SK-N-SH (cell line): Measurements from ENCODE around the gene STAB1. TPM values are rescaled to one million over a fixed set of nuclear protein-coding genes. Genes with fewer than 3 reads are reported as not detected.

Source experiments
- CTCF ChIA-PET: fragments of 300-600, 350-600 bp; formaldehyde crosslinking; extraction: SDS; loops from one replicate; lab custom pipeline; 2021; lab: Yijun Ruan, JAX
- POLR2A ChIA-PET: fragments of 350-600 bp; sonication (Branson Sonifier 250); formaldehyde crosslinking; extraction: SDS; loops from one replicate; lab custom pipeline; 2020; ENCODE audit warnings: antibody characterized with exemption, inconsistent platforms; lab: Yijun Ruan, JAX
- DNase-seq: peaks from one replicate; pipeline ENCODE4 v3.0.0; 2012
- H2AFZ ChIP-seq: fragments of 200-600 bp; sonication (generic); 2 replicates; pipeline ENCODE4 v1.8.1; 2016; ENCODE audit warnings: antibody characterized with exemption, mild to moderate bottlenecking, low read depth
- H3F3A ChIP-seq: fragments of 200-600 bp; sonication (generic); replicated peaks from 2 replicates; pipeline ENCODE3; 2016; ENCODE audit warnings: antibody characterized with exemption, mild to moderate bottlenecking; ENCODE audit not compliant: insufficient read depth
- H3K27ac ChIP-seq, 2 experiments: fragments of 200-500 bp in 1 of 2; fragments of 200-600 bp in 1 of 2; sonication (Bioruptor generic) in 1 of 2; sonication (generic), shearing (Covaris generic) in 1 of 2; 2 replicates each; pipeline versions ENCODE4 v1.5.1 to v1.6.1; 2014 to 2016; ENCODE audit warnings: low read depth in 2 of 2, inconsistent platforms in 1 of 2, low read length in 1 of 2, mild to moderate bottlenecking in 1 of 2, mixed read lengths in 1 of 2
- H3K27me3 ChIP-seq: fragments of 200-600 bp; sonication (generic), shearing (Covaris generic); 2 replicates; pipeline ENCODE4 v1.6.1; 2016; ENCODE audit warnings: mixed run types; ENCODE audit not compliant: insufficient read depth
- H3K36me3 ChIP-seq, 2 experiments: fragments of 200-500 bp in 1 of 2; fragments of 200-600 bp in 1 of 2; sonication (Bioruptor generic) in 1 of 2; sonication (generic) in 1 of 2; replicated peaks in 1 of 2; 2 replicates each; pipeline versions ENCODE3 to v1.5.1; 2014 to 2016; ENCODE audit warnings: low read length in 1 of 2, mild to moderate bottlenecking in 1 of 2; ENCODE audit not compliant: insufficient read depth in 2 of 2, control insufficient read depth in 1 of 2
- H3K4me1 ChIP-seq, 2 experiments: fragments of 200-500 bp in 1 of 2; fragments of 200-600 bp in 1 of 2; sonication (Bioruptor generic) in 1 of 2; sonication (generic), shearing (Covaris generic) in 1 of 2; 2 replicates each; pipeline versions ENCODE4 v1.5.1 to v1.6.1; 2014 to 2016; ENCODE audit warnings: low read depth in 1 of 2, low read length in 1 of 2, mixed run types in 1 of 2; ENCODE audit not compliant: insufficient read depth in 2 of 2, control insufficient read depth in 1 of 2
- H3K4me2 ChIP-seq: fragments of 200-600 bp; sonication (generic), shearing (Covaris generic); 2 replicates; pipeline ENCODE4 v1.6.1; 2017; ENCODE audit warnings: mixed run types
- H3K4me3 ChIP-seq, 2 experiments: fragments of 200-500 bp in 1 of 2; fragments of 200-600 bp in 1 of 2; sonication (Bioruptor generic) in 1 of 2; sonication (generic), shearing (Covaris generic) in 1 of 2; 2 replicates each; pipeline versions ENCODE4 v1.5.1 to v1.8.1; 2014 to 2016; ENCODE audit warnings: low read depth in 2 of 2, inconsistent platforms in 1 of 2, low read length in 1 of 2, mild to moderate bottlenecking in 1 of 2, mixed read lengths in 1 of 2, moderate library complexity in 1 of 2
- H3K79me2 ChIP-seq: fragments of 200-600 bp; sonication (generic); 2 replicates; pipeline ENCODE4 v1.8.1; 2017; ENCODE audit warnings: mild to moderate bottlenecking; ENCODE audit not compliant: insufficient read depth
- H3K9ac ChIP-seq: fragments of 200-600 bp; sonication (generic); 2 replicates; pipeline ENCODE4 v1.6.1; 2017; ENCODE audit warnings: mixed run types
- H3K9me2 ChIP-seq: fragments of 200-600 bp; sonication (generic); 2 replicates; pipeline ENCODE4 v1.6.1; 2017; ENCODE audit warnings: mixed run types
- H3K9me3 ChIP-seq: fragments of 200-600 bp; sonication (generic); 2 replicates; pipeline ENCODE4 v1.6.1; 2017; ENCODE audit warnings: mixed run types, mild to moderate bottlenecking, moderate library complexity
- H4K20me1 ChIP-seq: fragments of 200-600 bp; sonication (generic); 2 replicates; pipeline ENCODE4 v1.6.1; 2017; ENCODE audit warnings: mild to moderate bottlenecking, mixed run types; ENCODE audit not compliant: insufficient read depth
- CHD2 ChIP-seq: fragments of 150-350 bp; IDR thresholded peaks from 2 replicates; pipeline ENCODE4 v1.6.1; 2018; ENCODE audit warnings: low read length; ENCODE audit not compliant: partially characterized antibody
- ELF1 ChIP-seq: IDR thresholded peaks from 2 replicates; pipeline ENCODE4 v1.4.0; 2012
- FOXJ3 ChIP-seq: sonication (generic); formaldehyde crosslinking; IDR thresholded peaks from 2 replicates; pipeline ENCODE4 v1.5.1; 2020; ENCODE audit warnings: mild to moderate bottlenecking, missing genetic modification reagents
- FOXM1 ChIP-seq: IDR thresholded peaks from 2 replicates; pipeline ENCODE4 v1.4.0; 2012; ENCODE audit warnings: low read depth, mild to moderate bottlenecking
- GABPA ChIP-seq: IDR thresholded peaks from 2 replicates; pipeline ENCODE4 v1.4.0; 2012; ENCODE audit warnings: low read depth, mild to moderate bottlenecking
- GATA2 ChIP-seq: sonication (generic); formaldehyde crosslinking; IDR thresholded peaks from 2 replicates; pipeline ENCODE4 v1.5.0; 2020; ENCODE audit warnings: mild to moderate bottlenecking, missing genetic modification reagents
- JUND ChIP-seq: IDR thresholded peaks from 2 replicates; pipeline ENCODE4 v1.4.0; 2012
- MAX ChIP-seq: IDR thresholded peaks from 2 replicates; pipeline ENCODE4 v1.4.0; 2012; ENCODE audit warnings: low read depth
- MEF2A ChIP-seq: IDR thresholded peaks from 2 replicates; pipeline ENCODE4 v1.4.0; 2012; ENCODE audit warnings: low read depth, borderline replicate concordance
- MXI1 ChIP-seq: IDR thresholded peaks from 2 replicates; pipeline ENCODE4 v1.6.1; 2012; ENCODE audit warnings: mild to moderate bottlenecking, low read depth, low read length, improper control_type of control experiment
- NFIC ChIP-seq: IDR thresholded peaks from 2 replicates; pipeline ENCODE4 v1.4.0; 2012; ENCODE audit warnings: borderline replicate concordance
- PBX3 ChIP-seq: IDR thresholded peaks from 2 replicates; pipeline ENCODE4; 2012
- POLR2AphosphoS5 ChIP-seq: IDR thresholded peaks from 2 replicates; pipeline ENCODE4 v1.6.1; 2012; ENCODE audit warnings: low read depth, low read length
- RAD21 ChIP-seq: IDR thresholded peaks from 2 replicates; pipeline ENCODE4 v1.6.1; 2012; ENCODE audit warnings: mild to moderate bottlenecking, low read length
- RCOR1 ChIP-seq: fragments of 150-350 bp; IDR thresholded peaks from 2 replicates; pipeline ENCODE4 v1.6.1; 2017; ENCODE audit warnings: antibody characterized with exemption, low read length
- REST ChIP-seq: IDR thresholded peaks from 2 replicates; pipeline ENCODE4 v1.6.1; 2012; ENCODE audit warnings: mild to moderate bottlenecking, low read depth, low read length, moderate library complexity
- RFX5 ChIP-seq: IDR thresholded peaks from 2 replicates; pipeline ENCODE4 v1.6.1; 2012; ENCODE audit warnings: mild to moderate bottlenecking, improper control_type of control experiment, low read length
- TAF1 ChIP-seq: IDR thresholded peaks from 2 replicates; pipeline ENCODE4 v1.6.1; 2012; ENCODE audit warnings: low read depth, mild to moderate bottlenecking, low read length, moderate library complexity, borderline replicate concordance
- TCF12 ChIP-seq: IDR thresholded peaks from 2 replicates; pipeline ENCODE4 v1.4.0; 2012
- USF2 ChIP-seq: fragments of 150-350 bp; IDR thresholded peaks from 2 replicates; pipeline ENCODE4 v1.6.1; 2017; ENCODE audit warnings: antibody characterized with exemption, low read length, low read depth, borderline replicate concordance
- YY1 ChIP-seq: IDR thresholded peaks from 2 replicates; pipeline ENCODE4 v1.4.0; 2012; ENCODE audit warnings: low read depth, mild to moderate bottlenecking
- WGBS: methylation state at CpG from one replicate; pipeline ENCODE4 v1.1.6; 2017; ENCODE audit warnings: low lambda C conversion rate; 5-methylcytosine and 5-hydroxymethylcytosine counted together
- polyA plus RNA-seq, 3 experiments: library from polyadenylated mRNA; depleted of rRNA; stranded (reverse); fragments of >200 nt; gene quantifications; 2 replicates each; pipeline ENCODE4 v1.2.3, GENCODE V29; 2012
- TF ChIP-seq, protein P1 (sequence below): fragments of 200-600 bp; sonication (generic); IDR thresholded peaks from 2 replicates; pipeline ENCODE4 v1.6.1; 2017; ENCODE audit warnings: antibody characterized with exemption, mild to moderate bottlenecking, moderate library complexity
- TF ChIP-seq, protein P2 (sequence below): IDR thresholded peaks from 2 replicates; pipeline ENCODE4 v1.4.0; 2012; ENCODE audit warnings: low read depth, borderline replicate concordance

Gene STAB1
- polyA plus RNA-seq, 1 of the 3 experiments (the other 2 are of a cell fraction) = 0.05 TPM

DNA sequence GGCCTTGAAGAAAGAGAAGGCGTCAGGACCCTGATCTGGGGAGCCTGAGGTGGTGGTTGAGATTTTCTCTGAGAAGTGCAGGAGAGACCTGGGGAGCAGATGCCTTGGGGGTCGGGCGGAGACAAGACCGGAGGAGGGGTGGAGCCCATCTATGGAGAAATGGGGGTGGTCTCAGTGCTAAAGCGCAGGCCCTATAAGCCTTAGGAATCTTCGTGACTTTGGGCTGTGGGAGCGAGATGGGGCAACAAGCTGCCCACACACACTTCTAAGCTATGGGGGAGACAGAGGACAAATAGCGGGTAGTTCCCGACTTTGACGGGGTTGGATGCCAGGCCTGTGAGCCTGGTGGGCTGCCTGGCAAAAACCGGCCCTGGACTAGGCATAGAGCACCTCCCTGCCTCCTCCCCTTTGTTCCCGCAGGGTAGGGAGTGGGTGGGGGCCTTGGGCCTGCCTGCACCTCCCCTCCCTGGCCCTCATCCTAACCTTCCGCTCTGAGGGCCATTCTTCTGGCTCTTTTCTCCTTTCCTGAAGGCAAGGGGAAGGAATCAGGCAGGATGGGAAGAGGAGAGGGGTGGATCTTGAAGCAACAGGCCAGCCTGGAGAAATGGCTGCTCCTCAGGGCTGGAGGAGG, 38.9 kb upstream of the STAB1 start:
- Histone ChIP-seq H3K9me2 (no peaks in the 10 kb centered on the region), H3K4me3 (peak overlapping the region; percentile 89), H3K27ac (peak overlapping the region; percentile 52 to 81; a peak in 3 of 4 replicates), H3K9ac (peak overlapping the region; percentile 97), H2AFZ (peak overlapping the region; percentile 50; the same call in 1 of the 2 replicates), H3K9me3 (no peaks in the 10 kb centered on the region), H3K4me2 (peak overlapping the region; percentile 99), H3K36me3 (peaks cover 32 to 37% of the 10 kb centered on the region in 2 experiments), H3K27me3 (no peaks in the 10 kb centered on the region), H3F3A (peaks cover 8% of the 10 kb centered on the region), H4K20me1 (peaks cover 12% of the 10 kb centered on the region), H3K4me1 (peaks cover 8 to 26% of the 10 kb centered on the region in 2 experiments), H3K79me2 (peaks cover 60% of the 10 kb centered on the region)
- CTCF ChIA-PET = interaction anchor here (0.6 to 16.5 kb wide), 5 partner anchors 9 to 253 kb away, joined by 3 to 578 read pairs (median 32); no protein-coding TSS in a partner anchor
- DNase-seq = peak; percentile 71
- POLR2A ChIA-PET = interaction anchor here (1.1 to 1.4 kb wide), 2 partner anchors 11 to 80 kb away, joined by 3 to 4 read pairs; partner anchors contain the start of gene UQCC5
- WGBS = 15% methylated on average over 6 of the region's 13 CpGs
- TF ChIP-seq FOXM1 = no peak
- no peak for TF ChIP-seq TCF12
- TF ChIP-seq MEF2A = no peak
- no peak for TF ChIP-seq PBX3
- TF ChIP-seq ELF1 = no peak
- TF ChIP-seq USF2 = no peak
- peak; percentile 29; the same call in 1 of the 2 replicates for TF ChIP-seq MXI1
- no peak for TF ChIP-seq TAF1
- 0 out of 2 replicates have a peak, but pooled peaks have one; percentile 6 for TF ChIP-seq RCOR1
- TF ChIP-seq, protein P1, sequence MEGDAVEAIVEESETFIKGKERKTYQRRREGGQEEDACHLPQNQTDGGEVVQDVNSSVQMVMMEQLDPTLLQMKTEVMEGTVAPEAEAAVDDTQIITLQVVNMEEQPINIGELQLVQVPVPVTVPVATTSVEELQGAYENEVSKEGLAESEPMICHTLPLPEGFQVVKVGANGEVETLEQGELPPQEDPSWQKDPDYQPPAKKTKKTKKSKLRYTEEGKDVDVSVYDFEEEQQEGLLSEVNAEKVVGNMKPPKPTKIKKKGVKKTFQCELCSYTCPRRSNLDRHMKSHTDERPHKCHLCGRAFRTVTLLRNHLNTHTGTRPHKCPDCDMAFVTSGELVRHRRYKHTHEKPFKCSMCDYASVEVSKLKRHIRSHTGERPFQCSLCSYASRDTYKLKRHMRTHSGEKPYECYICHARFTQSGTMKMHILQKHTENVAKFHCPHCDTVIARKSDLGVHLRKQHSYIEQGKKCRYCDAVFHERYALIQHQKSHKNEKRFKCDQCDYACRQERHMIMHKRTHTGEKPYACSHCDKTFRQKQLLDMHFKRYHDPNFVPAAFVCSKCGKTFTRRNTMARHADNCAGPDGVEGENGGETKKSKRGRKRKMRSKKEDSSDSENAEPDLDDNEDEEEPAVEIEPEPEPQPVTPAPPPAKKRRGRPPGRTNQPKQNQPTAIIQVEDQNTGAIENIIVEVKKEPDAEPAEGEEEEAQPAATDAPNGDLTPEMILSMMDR = no peak
- TF ChIP-seq GATA2 (CRISPR knock-in tag) = no peak
- TF ChIP-seq GABPA = no peak
- TF ChIP-seq JUND = no peak
- no peak for TF ChIP-seq POLR2AphosphoS5
- TF ChIP-seq, protein P2, sequence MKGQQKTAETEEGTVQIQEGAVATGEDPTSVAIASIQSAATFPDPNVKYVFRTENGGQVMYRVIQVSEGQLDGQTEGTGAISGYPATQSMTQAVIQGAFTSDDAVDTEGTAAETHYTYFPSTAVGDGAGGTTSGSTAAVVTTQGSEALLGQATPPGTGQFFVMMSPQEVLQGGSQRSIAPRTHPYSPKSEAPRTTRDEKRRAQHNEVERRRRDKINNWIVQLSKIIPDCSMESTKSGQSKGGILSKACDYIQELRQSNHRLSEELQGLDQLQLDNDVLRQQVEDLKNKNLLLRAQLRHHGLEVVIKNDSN = no peak
- TF ChIP-seq YY1 = no peak
- no peak for TF ChIP-seq RAD21
- TF ChIP-seq CHD2 = peak; percentile 27
- TF ChIP-seq FOXJ3 (CRISPR knock-in tag) = no peak
- TF ChIP-seq RFX5 = no peak
- TF ChIP-seq MAX = no peak
- TF ChIP-seq REST = no peak
- no peak for TF ChIP-seq NFIC
